Mesodermal cell (in vitro differentiated cells): ENCODE results near the gene PGBD5.

Experiments
- H3K27ac ChIP-seq: 2 replicates; pipeline ENCODE4 v1.7.0; 2013; ENCODE audit warnings: mild to moderate bottlenecking, low read depth, low read length, moderate library complexity; ENCODE audit not compliant: severe bottlenecking
- H3K36me3 ChIP-seq: 2 replicates; pipeline ENCODE4 v1.7.1; 2013; ENCODE audit warnings: mild to moderate bottlenecking, low read length, moderate library complexity; ENCODE audit not compliant: control insufficient read depth, insufficient read depth
- H3K4me1 ChIP-seq: one replicate; pipeline ENCODE4 v1.7.1; 2013; ENCODE audit warnings: mild to moderate bottlenecking, low read length; ENCODE audit not compliant: insufficient read depth, control insufficient read depth, poor library complexity, severe bottlenecking
- H3K4me3 ChIP-seq: 2 replicates; pipeline ENCODE4 v1.7.0; 2013; ENCODE audit warnings: low read length, control low read depth, mild to moderate bottlenecking; ENCODE audit not compliant: insufficient read depth, poor library complexity, severe bottlenecking; ENCODE audit errors: extremely low read depth
- H3K9me3 ChIP-seq: 2 replicates; pipeline ENCODE4 v1.7.1; 2013; ENCODE audit warnings: mild to moderate bottlenecking, low read length, moderate library complexity; ENCODE audit not compliant: control insufficient read depth
- WGBS, 2 experiments: methylation state at CpG; one replicate each; pipeline ENCODE4 v1.1.5; 2013; ENCODE audit warnings: missing lambda C conversion rate in 2 of 2; ENCODE audit not compliant: insufficient coverage in 2 of 2; 5-methylcytosine and 5-hydroxymethylcytosine counted together

Gene PGBD5

GRCh38 chr1:230377324-230377723 is 48.8 kb downstream of the PGBD5 start:
- Histone ChIP-seq H3K4me1 (no peaks in the 10 kb centered on the region), H3K36me3 (no peaks in the 10 kb centered on the region), H3K4me3 (no peak overlapping the region), H3K27ac (no peak overlapping the region), H3K9me3 (peaks cover 8% of the 10 kb centered on the region)
- WGBS, 2 experiments, result 79 to 88% methylated on average over 7 to 8 of the region's 8 CpGs

- Histone ChIP-seq H3K27ac (no peak overlapping the region), H3K4me1 (no peaks in the 10 kb centered on the region), H3K36me3 (no peaks in the 10 kb centered on the region), H3K4me3 (no peak overlapping the region), H3K9me3 (peaks cover 8% of the 10 kb centered on the region)
- WGBS, 2 experiments, result 92 to 97% methylated on average over 3 to 4 of the region's 4 CpGs
Observed at GRCh38 chr1:230376296-230376695, 49.8 kb downstream of the PGBD5 start.

GRCh38 chr1:230375780-230376179 is 50.4 kb downstream of the PGBD5 start:
- Histone ChIP-seq H3K4me3 (no peak overlapping the region), H3K4me1 (no peaks in the 10 kb centered on the region), H3K36me3 (no peaks in the 10 kb centered on the region), H3K9me3 (peaks cover 8% of the 10 kb centered on the region), H3K27ac (no peak overlapping the region)
- 87 to 92% methylated on average over 4 to 6 of the region's 6 CpGs for WGBS, 2 experiments

GRCh38 chr1:230375147-230375546 is 51.0 kb downstream of the PGBD5 start:
- Histone ChIP-seq H3K4me3 (no peak overlapping the region), H3K36me3 (no peaks in the 10 kb centered on the region), H3K4me1 (no peaks in the 10 kb centered on the region), H3K27ac (no peak overlapping the region), H3K9me3 (peaks cover 8% of the 10 kb centered on the region)
- 64 to 83% methylated on average over 1 to 2 of the region's 3 CpGs for WGBS, 2 experiments

GRCh38 chr1:230371923-230372703 is 54.0 kb downstream of the PGBD5 start:
- no peaks in the 10 kb centered on the region for H3K36me3 ChIP-seq
- no peak overlapping the region for H3K4me3 ChIP-seq
- no peaks in the 10 kb centered on the region for H3K4me1 ChIP-seq
- no peaks in the 10 kb centered on the region for H3K9me3 ChIP-seq
- H3K27ac ChIP-seq, result no peak overlapping the region
- 92 to 93% methylated on average over 8 to 9 of the region's 12 CpGs for whole genome bisulfite sequencing, 2 experiments

- no peak overlapping the region for H3K27ac ChIP-seq
- WGBS, 2 experiments, result 82 to 86% methylated on average over 6 to 9 of the region's 10 CpGs
- no peaks in the 10 kb centered on the region for H3K9me3 ChIP-seq
- H3K4me3 ChIP-seq, result no peak overlapping the region
- no peaks in the 10 kb centered on the region for H3K36me3 ChIP-seq
- H3K4me1 ChIP-seq, result no peaks in the 10 kb centered on the region
Observed at GRCh38 chr1:230370109-230370508, 56.0 kb downstream of the PGBD5 start.

GRCh38 chr1:230368871-230369270 is 57.3 kb downstream of the PGBD5 start:
- H3K9me3 ChIP-seq, result no peaks in the 10 kb centered on the region
- WGBS, 2 experiments, result 64 to 90% methylated on average over 3 to 4 of the region's 4 CpGs

GRCh38 chr1:230368363-230368762 is 57.8 kb downstream of the PGBD5 start:
- Histone ChIP-seq H3K27ac (no peak overlapping the region), H3K9me3 (no peaks in the 10 kb centered on the region), H3K4me1 (no peaks in the 10 kb centered on the region), H3K36me3 (no peaks in the 10 kb centered on the region), H3K4me3 (no peak overlapping the region)
- 73% methylated on average over 4 to 5 of the region's 5 CpGs for WGBS, 2 experiments

More at GRCh38 chr1:230368871-230369270, 57.3 kb downstream of the PGBD5 start:
- Histone ChIP-seq H3K4me3 (no peak overlapping the region), H3K36me3 (no peaks in the 10 kb centered on the region), H3K27ac (no peak overlapping the region), H3K4me1 (no peaks in the 10 kb centered on the region)

- Histone ChIP-seq H3K36me3 (no peaks in the 10 kb centered on the region), H3K4me3 (no peak overlapping the region), H3K9me3 (no peaks in the 10 kb centered on the region), H3K27ac (no peak overlapping the region), H3K4me1 (no peaks in the 10 kb centered on the region)
- 80% methylated on average over 7 of the region's 7 CpGs for WGBS, 2 experiments
Observed at GRCh38 chr1:230366504-230366915, 59.6 kb downstream of the PGBD5 start.

- H3K27ac ChIP-seq, result no peak overlapping the region
- H3K4me3 ChIP-seq, result no peak overlapping the region
- 83 to 100% methylated on average over 1 to 3 of the region's 3 CpGs for WGBS, 2 experiments
- H3K36me3 ChIP-seq, result no peaks in the 10 kb centered on the region
- no peaks in the 10 kb centered on the region for H3K4me1 ChIP-seq
- no peaks in the 10 kb centered on the region for H3K9me3 ChIP-seq
Observed at GRCh38 chr1:230365723-230366307, 60.3 kb downstream of the PGBD5 start.

- H3K27ac ChIP-seq, result no peak overlapping the region
- 88 to 94% methylated on average over 5 to 6 of the region's 8 CpGs for WGBS, 2 experiments
- no peaks in the 10 kb centered on the region for H3K9me3 ChIP-seq
- H3K4me1 ChIP-seq, result no peaks in the 10 kb centered on the region
- no peak overlapping the region for H3K4me3 ChIP-seq
- H3K36me3 ChIP-seq, result no peaks in the 10 kb centered on the region
Observed at GRCh38 chr1:230362949-230363348, 63.2 kb downstream of the PGBD5 start.
